Activated CD4-positive, CD25-positive, alpha-beta regulatory T cell treated with anti-CD3 and anti-CD28 coated beads, Interleukin-2, amount 50 U/mL, for 24 hours (primary cell): ENCODE measurements around the gene PLK5.
"Not testable (repeated sequence)": the region's sequence is repeated elsewhere in the genome, so short reads cannot be mapped to it uniquely, and the experiment has no call there.

Experiments
- ATAC-seq, 2 donors: fragments of 150-1000 bp; cut with Tn5 transposase; one replicate each; pipeline ENCODE4 v1.10.0; 2021; ENCODE audit warnings: mild to moderate bottlenecking in 1 of 2, moderate library complexity in 1 of 2

The PLK5 gene

GRCh38 chr19:1509602-1510441 is 14.1 kb upstream of the PLK5 start:
- no peak for ATAC-seq

GRCh38 chr19:1510442-1510806 is 13.5 kb upstream of the PLK5 start:
- no peak for ATAC-seq

- no peak for ATAC-seq
Measured at GRCh38 chr19:1510807-1511206, 13.1 kb upstream of the PLK5 start.

GRCh38 chr19:1511318-1512317 is 12.3 kb upstream of the PLK5 start:
- ATAC-seq: no peak

GRCh38 chr19:1512671-1513498 is 11.0 kb upstream of the PLK5 start, which contains the start of gene ADAMTSL5:
TSS of gene ADAMTSL5 (minus strand) at chr19:1513019. CDS start at chr19:1510943, 2,076 bp downstream.
- peak; percentile 92 for ATAC-seq

GRCh38 chr19:1513499-1514294 is 10.2 kb upstream of the PLK5 start:
- ATAC-seq: peak; percentile 49 to 61

- ATAC-seq: no peak
Measured at GRCh38 chr19:1514295-1514661, 9.6 kb upstream of the PLK5 start.

GRCh38 chr19:1514986-1515721 is 8.7 kb upstream of the PLK5 start:
- no peak for ATAC-seq

GRCh38 chr19:1516395-1516753 is 7.5 kb upstream of the PLK5 start:
- no peak for ATAC-seq

GRCh38 chr19:1518471-1518870 is 5.4 kb upstream of the PLK5 start:
- no peak for ATAC-seq

- not testable (repeated sequence) for ATAC-seq
Measured at GRCh38 chr19:1519802-1520201, 4.1 kb upstream of the PLK5 start.

GRCh38 chr19:1520203-1520780 is 3.6 kb upstream of the PLK5 start:
- ATAC-seq: no peak

GRCh38 chr19:1521636-1522035 is 2.2 kb upstream of the PLK5 start:
- no peak for ATAC-seq

GRCh38 chr19:1522061-1522460 is 1.8 kb upstream of the PLK5 start:
- ATAC-seq: no peak

GRCh38 chr19:1522838-1523237 is 1.0 kb upstream of the PLK5 start:
- no peak for ATAC-seq

- no peak for ATAC-seq
Measured at GRCh38 chr19:1524287-1524971, 552 bp downstream of the PLK5 start.

GRCh38 chr19:1524972-1525325 is 1.1 kb downstream of the PLK5 start:
- ATAC-seq: no peak

- no peak for ATAC-seq
Measured at GRCh38 chr19:1525343-1525742, 1.5 kb downstream of the PLK5 start.

GRCh38 chr19:1526066-1526778 is 2.3 kb downstream of the PLK5 start:
- ATAC-seq: no peak
